ENCODE data around the gene SH2B3.

SH2B3 gene

GRCh38 chr12:111409780-111410430 is 4.2 kb downstream of the SH2B3 start:
- DNase-seq = no peak

GRCh38 chr12:111410431-111411184 is 4.9 kb downstream of the SH2B3 start:
- no peak for DNase-seq

GRCh38 chr12:111411185-111411764 is 5.6 kb downstream of the SH2B3 start:
- DNase-seq = no peak

GRCh38 chr12:111412007-111412829 is 6.5 kb downstream of the SH2B3 start:
- DNase-seq = no peak

GRCh38 chr12:111412830-111413441 is 7.2 kb downstream of the SH2B3 start:
- no peak for DNase-seq

- no peak for DNase-seq
Observed at GRCh38 chr12:111413442-111414086, 7.8 kb downstream of the SH2B3 start.

- no peak for DNase-seq
Observed at GRCh38 chr12:111414711-111415252, 9.1 kb downstream of the SH2B3 start.

- DNase-seq = no peak
Observed at GRCh38 chr12:111417290-111417689, 11.6 kb downstream of the SH2B3 start.

- no peak for DNase-seq
Observed at GRCh38 chr12:111417784-111418593, 12.3 kb downstream of the SH2B3 start.

GRCh38 chr12:111418594-111418880 is 12.8 kb downstream of the SH2B3 start:
- no peak for DNase-seq

GRCh38 chr12:111419784-111420183 is 14.1 kb downstream of the SH2B3 start:
- DNase-seq = no peak

GRCh38 chr12:111420494-111420893 is 14.8 kb downstream of the SH2B3 start:
- DNase-seq = no peak

- no peak for DNase-seq
Observed at GRCh38 chr12:111424189-111424792, 18.6 kb downstream of the SH2B3 start.

GRCh38 chr12:111424793-111425251 is 19.1 kb downstream of the SH2B3 start:
- DNase-seq = no peak

GRCh38 chr12:111425655-111426054 is 19.9 kb downstream of the SH2B3 start:
- no peak for DNase-seq

- peak in 1 of 2 experiments; percentile 50 for DNase-seq
Observed at GRCh38 chr12:111426344-111427185, 20.8 kb downstream of the SH2B3 start.

- no peak for DNase-seq
Observed at GRCh38 chr12:111427417-111428074, 21.8 kb downstream of the SH2B3 start.

GRCh38 chr12:111428081-111428727 is 22.5 kb downstream of the SH2B3 start:
- no peak for DNase-seq
